HCT116 (cell line): ENCODE data around the gene NHSL1. TPM values are rescaled to one million over a fixed set of nuclear protein-coding genes. Genes with fewer than 3 reads are reported as not detected.

Experiments used
- ATAC-seq: fragments of 200-7000 bp; cut with Tn5 transposase; 2 replicates; pipeline ENCODE4 v1.9.1; 2020; ENCODE audit warnings: mild to moderate bottlenecking, moderate library complexity
- BruUV-seq: library from RNA; stranded (reverse); fragments of 400-500 nt; replicated peaks from 2 replicates; lab custom pipeline; 2021; lab: Mats Ljungman, UMichigan
- CTCF ChIA-PET: fragments of 300-600 bp; sonication (Branson Sonifier 250); formaldehyde crosslinking; loops from one replicate; lab custom pipeline; 2021; ENCODE audit warnings: antibody characterized with exemption; lab: Charles Lee
- POLR2A ChIA-PET: fragments of 300-600, 350-600 bp; sonication (Branson Sonifier 250); formaldehyde crosslinking; loops from one replicate; lab custom pipeline; 2021; ENCODE audit warnings: antibody characterized with exemption; lab: Charles Lee
- RAD21 ChIA-PET, 2 experiments: fragments of 300-600 bp; sonication (Branson Sonifier 250); formaldehyde crosslinking; loops; one replicate each; lab custom pipeline; 2023; ENCODE audit warnings: low total read pairs in 2 of 2; ENCODE audit not compliant: uncharacterized antibody in 2 of 2, unreplicated experiment in 2 of 2, low non-redundant PET in 1 of 2; lab: Charles Lee
- DNase-seq: peaks from one replicate; pipeline ENCODE4 v3.0.0-alpha.2; 2010; ENCODE audit warnings: low read depth, low spot score
- H2AFZ ChIP-seq: fragments of 200-600 bp; shearing (Covaris generic), sonication (generic); 2 replicates; pipeline ENCODE4 v1.6.1; 2017; ENCODE audit warnings: low read depth, mixed run types, mixed read lengths, antibody characterized with exemption, low read length; ENCODE audit not compliant: poor library complexity, severe bottlenecking
- H3K27ac ChIP-seq: 2 replicates; pipeline ENCODE4 v1.5.1; 2012; ENCODE audit warnings: low read depth, low read length
- H3K27me3 ChIP-seq: fragments of 200-600 bp; sonication (generic); 2 replicates; pipeline ENCODE4 v1.6.1; 2016; ENCODE audit warnings: mixed run types, low read length, mixed read lengths; ENCODE audit not compliant: insufficient read depth
- H3K36me3 ChIP-seq, 2 experiments: fragments of 200-500 bp in 1 of 2; fragments of 200-600 bp in 1 of 2; sonication (Bioruptor generic) in 1 of 2; sonication (generic) in 1 of 2; 2 replicates each; pipeline versions ENCODE4 v1.5.1 to v1.6.1; 2014 to 2016; ENCODE audit warnings: low read length in 2 of 2, inconsistent platforms in 1 of 2, mixed read lengths in 1 of 2, mixed run types in 1 of 2; ENCODE audit not compliant: insufficient read depth in 2 of 2, control insufficient read depth in 1 of 2
- H3K4me1 ChIP-seq, 2 experiments: fragments of 200-600 bp in 1 of 2; sonication (generic) in 1 of 2; 2 replicates each; pipeline versions ENCODE4 v1.5.1 to v1.6.1; 2012 to 2017; ENCODE audit warnings: low read length in 2 of 2, inconsistent platforms in 1 of 2, mild to moderate bottlenecking in 1 of 2, mixed read lengths in 1 of 2, mixed run types in 1 of 2, moderate library complexity in 1 of 2; ENCODE audit not compliant: insufficient read depth in 2 of 2, control insufficient read depth in 1 of 2
- H3K4me2 ChIP-seq: fragments of 200-600 bp; sonication (generic); 2 replicates; pipeline ENCODE4 v1.6.1; 2017; ENCODE audit warnings: mixed run types, low read length, mixed read lengths
- H3K4me3 ChIP-seq, 2 experiments: fragments of 200-600 bp in 1 of 2; sonication (generic) in 1 of 2; replicated peaks in 1 of 2; 2 replicates each; pipeline ENCODE4 v1.5.1; 2011 to 2016; ENCODE audit warnings: low read length in 2 of 2, control low read depth in 1 of 2, low read depth in 1 of 2, mild to moderate bottlenecking in 1 of 2, mixed read lengths in 1 of 2, mixed run types in 1 of 2
- H3K79me2 ChIP-seq: fragments of 200-600 bp; sonication (generic); 2 replicates; pipeline ENCODE4 v1.6.1; 2017; ENCODE audit warnings: mild to moderate bottlenecking, mixed run types, low read length, moderate library complexity, mixed read lengths; ENCODE audit not compliant: insufficient read depth
- H3K9ac ChIP-seq: fragments of 200-600 bp; sonication (generic); 2 replicates; pipeline ENCODE4 v1.6.1; 2016; ENCODE audit warnings: low read length, mixed read lengths
- H3K9me2 ChIP-seq: fragments of 200-600 bp; sonication (generic), shearing (Covaris generic); 2 replicates; pipeline ENCODE4 v1.6.1; 2017; ENCODE audit warnings: mixed run types, mild to moderate bottlenecking, moderate library complexity; ENCODE audit not compliant: insufficient read depth
- H3K9me3 ChIP-seq, 2 experiments: fragments of 200-500 bp in 1 of 2; fragments of 200-600 bp in 1 of 2; sonication (Bioruptor generic) in 1 of 2; sonication (generic) in 1 of 2; 2 replicates each; pipeline ENCODE4 v1.6.1; 2014 to 2017; ENCODE audit warnings: low read length in 2 of 2, mixed read lengths in 2 of 2, inconsistent platforms in 1 of 2, low read depth in 1 of 2, mild to moderate bottlenecking in 1 of 2, mixed run types in 1 of 2, moderate library complexity in 1 of 2; ENCODE audit not compliant: control insufficient read depth in 1 of 2, insufficient read depth in 1 of 2
- H4K20me1 ChIP-seq: fragments of 200-600 bp; sonication (generic), shearing (Covaris generic); 2 replicates; pipeline ENCODE4 v1.6.1; 2017; ENCODE audit warnings: mixed run types, mild to moderate bottlenecking, moderate library complexity; ENCODE audit not compliant: insufficient read depth
- CEBPB ChIP-seq: IDR thresholded peaks from 2 replicates; pipeline ENCODE4 v1.6.1; 2012; ENCODE audit warnings: low read depth
- EGR1 ChIP-seq: IDR thresholded peaks from 2 replicates; pipeline ENCODE4 v1.6.1; 2012; ENCODE audit warnings: low read depth
- ELF1 ChIP-seq: IDR thresholded peaks from 2 replicates; pipeline ENCODE4 v1.6.1; 2012; ENCODE audit warnings: low read depth, borderline replicate concordance
- FOSL1 ChIP-seq: IDR thresholded peaks from 2 replicates; pipeline ENCODE4 v1.6.1; 2012; ENCODE audit warnings: low read depth
- REST ChIP-seq: IDR thresholded peaks from 2 replicates; pipeline ENCODE4 v1.6.1; 2012; ENCODE audit warnings: low read depth
- ZFX ChIP-seq: fragments of 450-650 bp; IDR thresholded peaks from 2 replicates; pipeline ENCODE4 v1.6.1; 2017
- ZNF274 ChIP-seq: fragments of 200-500 bp; sonication (Bioruptor generic); IDR thresholded peaks from 2 replicates; pipeline ENCODE4 v1.6.1; 2014; ENCODE audit warnings: mild to moderate bottlenecking, low read depth, low read length, inconsistent platforms
- intact Hi-C: fragments of 100-400 bp; cut with micrococcal nuclease; formaldehyde crosslinking; loops from 2 replicates; pipeline ENCODE4 v1.10.0; 2022
- total RNA-seq: library from RNA; stranded (reverse); gene quantifications from one replicate; pipeline ENCODE4 v1.2.1, GENCODE V29; 2021; ENCODE audit not compliant: unreplicated experiment
- TF ChIP-seq, protein P1 (sequence below): IDR thresholded peaks from 2 replicates; pipeline ENCODE4 v1.6.1; 2011; ENCODE audit warnings: mild to moderate bottlenecking, low read length, moderate library complexity; ENCODE audit not compliant: insufficient replicate concordance; ENCODE audit errors: extremely low read depth

The NHSL1 gene
- total RNA-seq, 1 experiment from 2014 or later, result 15.4 TPM

- no peak overlapping the region for H2AFZ ChIP-seq
- H3K79me2 ChIP-seq, result no peaks in the 10 kb centered on the region
Observed at GRCh38 chr6:138461647-138462046, 37.6 kb downstream of the NHSL1 start.

More at GRCh38 chr6:138461647-138462046, 37.6 kb downstream of the NHSL1 start:
- no peaks in the 10 kb centered on the region for H3K27me3 ChIP-seq
- no peak overlapping the region for H3K27ac ChIP-seq
- ChIA-PET RAD21 (no interaction called here), POLR2A (no interaction called here), CTCF (no interaction called here)
- H4K20me1 ChIP-seq, result no peaks in the 10 kb centered on the region
- no TSS peak for BruUV-seq
- H3K9ac ChIP-seq, result no peak overlapping the region
- intact Hi-C loops, result no loop called here
- DNase-seq (no peak), ATAC-seq (no peak)
- no peaks in the 10 kb centered on the region for H3K9me3 ChIP-seq
- no peaks in the 10 kb centered on the region for H3K36me3 ChIP-seq
- no peaks in the 10 kb centered on the region for H3K9me2 ChIP-seq
- TF ChIP-seq REST (no peak), ELF1 (no peak), EGR1 (no peak), FOSL1 (no peak), CEBPB (no peak), ZNF274 (no peak), ZFX (no peak)
- TF ChIP-seq, protein P1, sequence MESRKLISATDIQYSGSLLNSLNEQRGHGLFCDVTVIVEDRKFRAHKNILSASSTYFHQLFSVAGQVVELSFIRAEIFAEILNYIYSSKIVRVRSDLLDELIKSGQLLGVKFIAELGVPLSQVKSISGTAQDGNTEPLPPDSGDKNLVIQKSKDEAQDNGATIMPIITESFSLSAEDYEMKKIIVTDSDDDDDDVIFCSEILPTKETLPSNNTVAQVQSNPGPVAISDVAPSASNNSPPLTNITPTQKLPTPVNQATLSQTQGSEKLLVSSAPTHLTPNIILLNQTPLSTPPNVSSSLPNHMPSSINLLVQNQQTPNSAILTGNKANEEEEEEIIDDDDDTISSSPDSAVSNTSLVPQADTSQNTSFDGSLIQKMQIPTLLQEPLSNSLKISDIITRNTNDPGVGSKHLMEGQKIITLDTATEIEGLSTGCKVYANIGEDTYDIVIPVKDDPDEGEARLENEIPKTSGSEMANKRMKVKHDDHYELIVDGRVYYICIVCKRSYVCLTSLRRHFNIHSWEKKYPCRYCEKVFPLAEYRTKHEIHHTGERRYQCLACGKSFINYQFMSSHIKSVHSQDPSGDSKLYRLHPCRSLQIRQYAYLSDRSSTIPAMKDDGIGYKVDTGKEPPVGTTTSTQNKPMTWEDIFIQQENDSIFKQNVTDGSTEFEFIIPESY, result no peak
- H3K4me1 ChIP-seq, result peaks cover 12 to 24% of the 10 kb centered on the region in 2 experiments
- no peak overlapping the region for H3K4me2 ChIP-seq
- no peak overlapping the region for H3K4me3 ChIP-seq
